SK-N-SH treated with all-trans-retinoic acid at 6 μM for 48 hours (cell line): ENCODE results near the gene DIP2B.
"Not testable (repeated sequence)": the region's sequence is repeated elsewhere in the genome, so short reads cannot be mapped to it uniquely, and the experiment has no call there.

Source experiments
- ATAC-seq: fragments of 200-7000 bp; cut with Tn5 transposase; 3 replicates; pipeline ENCODE4 v1.9.1; 2020; ENCODE audit warnings: mild to moderate bottlenecking, moderate library complexity
- ARNTL ChIP-seq: fragments of 450-650 bp; formaldehyde crosslinking; IDR thresholded peaks from 2 replicates; pipeline ENCODE4 v1.5.0; 2020; ENCODE audit warnings: low read depth, mild to moderate bottlenecking, moderate library complexity, borderline replicate concordance
- BACH2 ChIP-seq: fragments of 250-450 bp; sonication (Bioruptor Pico); IDR thresholded peaks from 2 replicates; pipeline ENCODE4 v1.9.0; 2021; ENCODE audit warnings: mild to moderate bottlenecking, borderline replicate concordance
- CSDC2 ChIP-seq: fragments of 250-450 bp; sonication (Bioruptor Pico); IDR thresholded peaks from 2 replicates; pipeline ENCODE4 v1.5.0; 2020; ENCODE audit warnings: mild to moderate bottlenecking, moderate library complexity
- ESRRG ChIP-seq: fragments of 250-450 bp; sonication (Bioruptor Pico); IDR thresholded peaks from 2 replicates; pipeline ENCODE4 v1.6.1; 2021; ENCODE audit warnings: mild to moderate bottlenecking
- GLIS3 ChIP-seq: fragments of 250-450 bp; sonication (Bioruptor Pico); IDR thresholded peaks from 2 replicates; pipeline ENCODE4 v1.5.0; 2020; ENCODE audit warnings: mild to moderate bottlenecking, moderate library complexity
- ISL1 ChIP-seq: fragments of 250-450 bp; sonication (Bioruptor Pico); IDR thresholded peaks from 2 replicates; pipeline ENCODE4 v2.1.2; 2022; ENCODE audit warnings: mild to moderate bottlenecking, moderate library complexity
- OSR1 ChIP-seq: fragments of 250-450 bp; sonication (Bioruptor Pico); IDR thresholded peaks from 2 replicates; pipeline ENCODE4 v1.8.0; 2022; ENCODE audit warnings: moderate library complexity, mild to moderate bottlenecking, inconsistent platforms
- PATZ1 ChIP-seq: fragments of 250-450 bp; sonication (Bioruptor Pico); IDR thresholded peaks from 2 replicates; pipeline ENCODE4 v1.8.0; 2020; ENCODE audit warnings: mild to moderate bottlenecking, moderate library complexity, borderline replicate concordance
- PPARA ChIP-seq: fragments of 250-450 bp; sonication (Bioruptor Pico); IDR thresholded peaks from 2 replicates; pipeline ENCODE4 v1.5.0; 2020; ENCODE audit warnings: mild to moderate bottlenecking, borderline replicate concordance
- RARB ChIP-seq: fragments of 250-450 bp; sonication (Bioruptor Pico); IDR thresholded peaks from 2 replicates; pipeline ENCODE4 v1.8.0; 2021; ENCODE audit warnings: mild to moderate bottlenecking, moderate library complexity
- SNAI2 ChIP-seq: fragments of 250-450 bp; sonication (Bioruptor Pico); IDR thresholded peaks from 2 replicates; pipeline ENCODE4 v1.5.0; 2020; ENCODE audit warnings: mild to moderate bottlenecking, moderate library complexity
- TCF4 ChIP-seq: fragments of 250-450 bp; sonication (Bioruptor Pico); IDR thresholded peaks from 2 replicates; pipeline ENCODE4 v1.8.0; 2021; ENCODE audit warnings: mild to moderate bottlenecking, moderate library complexity, borderline replicate concordance
- TOX ChIP-seq: fragments of 250-450 bp; sonication (Bioruptor Pico); IDR thresholded peaks from 2 replicates; pipeline ENCODE4 v1.8.0; 2021; ENCODE audit warnings: mild to moderate bottlenecking, moderate library complexity, borderline replicate concordance
- ZC3H10 ChIP-seq: fragments of 250-450 bp; sonication (Bioruptor Pico); IDR thresholded peaks from 2 replicates; pipeline ENCODE4 v1.5.1; 2021; ENCODE audit warnings: mild to moderate bottlenecking, moderate library complexity
- ZFP3 ChIP-seq: fragments of 250-450 bp; sonication (Bioruptor Pico); IDR thresholded peaks from 2 replicates; pipeline ENCODE4 v1.5.0; 2020; ENCODE audit warnings: mild to moderate bottlenecking, moderate library complexity
- ZFP30 ChIP-seq: fragments of 450-650 bp; formaldehyde crosslinking; IDR thresholded peaks from 2 replicates; pipeline ENCODE4 v1.5.0; 2022; ENCODE audit warnings: mild to moderate bottlenecking, moderate library complexity
- ZNF565 ChIP-seq: fragments of 450-650 bp; formaldehyde crosslinking; conservative IDR thresholded peaks from 2 replicates; pipeline ENCODE4 v1.5.0; 2020; ENCODE audit warnings: low read depth, mild to moderate bottlenecking, moderate library complexity
- ZNF8 ChIP-seq: fragments of 450-650 bp; formaldehyde crosslinking; IDR thresholded peaks from 2 replicates; pipeline ENCODE4 v1.5.0; 2020; ENCODE audit warnings: mild to moderate bottlenecking, moderate library complexity
- TF ChIP-seq, protein P1 (sequence below): fragments of 250-450 bp; sonication (Bioruptor Pico); IDR thresholded peaks from 2 replicates; pipeline ENCODE4 v1.5.1; 2021; ENCODE audit warnings: mild to moderate bottlenecking, moderate library complexity
- TF ChIP-seq, protein P2 (sequence below): fragments of 250-450 bp; sonication (Bioruptor Pico); IDR thresholded peaks from 2 replicates; pipeline ENCODE4 v1.5.0; 2020; ENCODE audit warnings: mild to moderate bottlenecking, moderate library complexity

The DIP2B gene

DNA sequence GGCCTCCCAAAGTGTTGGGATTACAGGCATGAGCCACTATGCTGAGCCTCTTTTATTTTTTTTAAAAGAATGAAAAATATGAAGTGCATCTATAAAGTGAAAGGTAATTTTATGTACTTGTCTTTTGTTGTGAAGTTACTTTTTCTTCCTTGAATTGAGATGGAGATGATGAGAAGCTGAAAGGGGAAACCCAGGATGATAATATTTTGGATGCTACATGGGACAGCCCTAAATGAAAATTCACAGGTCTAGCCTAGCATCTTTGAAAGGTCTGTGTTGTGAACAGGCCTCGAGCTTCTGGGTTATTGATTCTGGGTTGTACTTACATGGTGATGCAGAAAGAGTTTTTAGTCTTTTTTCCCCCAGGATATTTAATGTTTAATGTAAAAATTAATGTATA lies 14.6 kb downstream of the DIP2B start:
- TF ChIP-seq ZC3H10 (CRISPR knock-in tag) (no peak), CSDC2 (CRISPR knock-in tag) (no peak), ARNTL (CRISPR knock-in tag) (no peak)
- TF ChIP-seq, protein P1, sequence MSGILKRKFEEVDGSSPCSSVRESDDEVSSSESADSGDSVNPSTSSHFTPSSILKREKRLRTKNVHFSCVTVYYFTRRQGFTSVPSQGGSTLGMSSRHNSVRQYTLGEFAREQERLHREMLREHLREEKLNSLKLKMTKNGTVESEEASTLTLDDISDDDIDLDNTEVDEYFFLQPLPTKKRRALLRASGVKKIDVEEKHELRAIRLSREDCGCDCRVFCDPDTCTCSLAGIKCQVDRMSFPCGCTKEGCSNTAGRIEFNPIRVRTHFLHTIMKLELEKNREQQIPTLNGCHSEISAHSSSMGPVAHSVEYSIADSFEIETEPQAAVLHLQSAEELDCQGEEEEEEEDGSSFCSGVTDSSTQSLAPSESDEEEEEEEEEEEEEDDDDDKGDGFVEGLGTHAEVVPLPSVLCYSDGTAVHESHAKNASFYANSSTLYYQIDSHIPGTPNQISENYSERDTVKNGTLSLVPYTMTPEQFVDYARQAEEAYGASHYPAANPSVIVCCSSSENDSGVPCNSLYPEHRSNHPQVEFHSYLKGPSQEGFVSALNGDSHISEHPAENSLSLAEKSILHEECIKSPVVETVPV (CRISPR knock-in tag), result no peak
- ATAC-seq, result no peak

DNA sequence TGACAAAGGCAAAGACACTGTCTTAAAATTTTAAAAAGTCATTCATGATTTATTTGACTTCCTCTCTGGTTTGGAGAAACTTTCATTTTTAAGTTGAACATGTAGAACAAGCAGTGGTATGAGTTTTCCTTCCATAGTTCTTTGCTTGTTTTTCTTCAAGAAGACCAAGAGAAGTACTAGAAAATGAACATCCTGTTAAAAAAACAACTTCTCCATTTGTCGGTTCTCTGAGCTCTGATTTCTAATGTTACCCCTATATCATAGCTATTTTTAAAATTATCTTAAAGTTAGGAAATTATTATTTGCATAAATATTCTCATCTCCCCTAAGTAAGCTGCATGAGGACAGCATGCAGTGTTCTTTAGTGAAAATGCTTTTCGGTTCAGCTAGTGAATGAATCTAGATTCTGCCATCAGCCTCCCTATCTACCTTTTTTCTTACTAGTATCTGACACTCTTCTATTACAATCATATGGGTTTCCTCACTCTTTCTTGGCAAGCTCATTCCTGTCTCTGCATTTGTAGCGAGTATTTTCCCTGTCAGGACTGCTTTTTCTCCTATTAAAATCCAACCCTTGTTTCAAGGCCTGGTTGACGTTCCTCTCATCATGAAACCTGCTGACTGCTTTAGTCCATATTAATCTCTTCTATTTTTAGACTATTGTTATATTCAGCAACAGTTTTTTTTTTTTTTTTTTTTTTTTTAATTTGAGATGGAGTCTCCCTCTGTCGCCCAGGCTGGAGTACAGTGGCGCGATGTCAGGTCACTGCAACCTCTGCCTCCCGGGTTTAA lies 15.8 kb downstream of the DIP2B start:
- TF ChIP-seq ISL1 (CRISPR knock-in tag) (no peak), TCF4 (no peak), ARNTL (CRISPR knock-in tag) (no peak), ZFP3 (CRISPR knock-in tag) (no peak), SNAI2 (no peak), RARB (CRISPR knock-in tag) (no peak), BACH2 (CRISPR knock-in tag) (no peak), PATZ1 (CRISPR knock-in tag) (no peak), ZNF8 (no peak)
- no peak for ATAC-seq

DNA sequence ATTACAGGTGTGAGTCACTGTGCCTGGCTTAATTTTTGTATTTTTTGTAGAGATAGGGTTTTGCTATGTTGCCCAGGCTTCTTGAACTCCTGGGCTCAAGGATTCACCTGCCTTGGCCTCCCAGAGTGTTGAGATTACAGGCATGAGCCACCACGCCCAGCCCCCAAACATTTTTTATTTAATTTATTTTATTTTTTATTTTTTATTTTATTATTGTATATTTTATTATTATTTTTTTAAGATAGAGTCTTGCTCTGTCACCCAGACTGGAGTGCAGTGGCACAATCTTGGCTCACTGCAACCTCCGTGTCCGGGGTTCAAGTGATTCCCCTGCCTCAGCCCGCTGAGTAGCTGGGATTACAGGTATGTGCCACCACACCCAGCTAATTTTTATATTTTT lies 17.0 kb downstream of the DIP2B start:
- not testable (repeated sequence) for ATAC-seq

DNA sequence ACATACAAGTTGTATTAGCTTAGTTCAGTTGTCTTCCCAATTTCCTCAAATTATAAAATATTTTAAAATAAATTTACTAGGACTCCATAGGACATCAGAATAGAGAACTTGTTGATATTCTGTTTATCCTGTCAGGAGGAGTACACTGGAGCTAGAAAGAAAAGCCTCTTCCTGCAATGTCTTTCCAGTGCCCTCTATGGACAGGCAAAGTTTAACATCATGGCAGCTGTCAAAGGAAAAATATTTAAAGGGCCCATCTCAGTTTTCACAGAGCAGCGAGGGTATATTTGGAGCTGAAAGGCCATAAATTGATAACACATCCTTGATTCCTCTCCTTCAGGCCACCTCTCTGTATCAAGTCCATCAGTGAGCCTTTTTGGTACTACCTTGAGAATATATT lies 19.0 kb downstream of the DIP2B start:
- TF ChIP-seq ZC3H10 (CRISPR knock-in tag) (no peak), ARNTL (CRISPR knock-in tag) (no peak), BACH2 (CRISPR knock-in tag) (no peak), ZNF8 (no peak), ZNF565 (CRISPR knock-in tag) (no peak), ESRRG (CRISPR knock-in tag) (no peak), OSR1 (CRISPR knock-in tag) (no peak), GLIS3 (no peak), TCF4 (no peak), ZFP30 (CRISPR knock-in tag) (no peak), PPARA (CRISPR knock-in tag) (no peak), TOX (CRISPR knock-in tag) (no peak), SNAI2 (no peak), CSDC2 (CRISPR knock-in tag) (no peak), ISL1 (CRISPR knock-in tag) (no peak), ZFP3 (CRISPR knock-in tag) (no peak)
- TF ChIP-seq, protein P2, sequence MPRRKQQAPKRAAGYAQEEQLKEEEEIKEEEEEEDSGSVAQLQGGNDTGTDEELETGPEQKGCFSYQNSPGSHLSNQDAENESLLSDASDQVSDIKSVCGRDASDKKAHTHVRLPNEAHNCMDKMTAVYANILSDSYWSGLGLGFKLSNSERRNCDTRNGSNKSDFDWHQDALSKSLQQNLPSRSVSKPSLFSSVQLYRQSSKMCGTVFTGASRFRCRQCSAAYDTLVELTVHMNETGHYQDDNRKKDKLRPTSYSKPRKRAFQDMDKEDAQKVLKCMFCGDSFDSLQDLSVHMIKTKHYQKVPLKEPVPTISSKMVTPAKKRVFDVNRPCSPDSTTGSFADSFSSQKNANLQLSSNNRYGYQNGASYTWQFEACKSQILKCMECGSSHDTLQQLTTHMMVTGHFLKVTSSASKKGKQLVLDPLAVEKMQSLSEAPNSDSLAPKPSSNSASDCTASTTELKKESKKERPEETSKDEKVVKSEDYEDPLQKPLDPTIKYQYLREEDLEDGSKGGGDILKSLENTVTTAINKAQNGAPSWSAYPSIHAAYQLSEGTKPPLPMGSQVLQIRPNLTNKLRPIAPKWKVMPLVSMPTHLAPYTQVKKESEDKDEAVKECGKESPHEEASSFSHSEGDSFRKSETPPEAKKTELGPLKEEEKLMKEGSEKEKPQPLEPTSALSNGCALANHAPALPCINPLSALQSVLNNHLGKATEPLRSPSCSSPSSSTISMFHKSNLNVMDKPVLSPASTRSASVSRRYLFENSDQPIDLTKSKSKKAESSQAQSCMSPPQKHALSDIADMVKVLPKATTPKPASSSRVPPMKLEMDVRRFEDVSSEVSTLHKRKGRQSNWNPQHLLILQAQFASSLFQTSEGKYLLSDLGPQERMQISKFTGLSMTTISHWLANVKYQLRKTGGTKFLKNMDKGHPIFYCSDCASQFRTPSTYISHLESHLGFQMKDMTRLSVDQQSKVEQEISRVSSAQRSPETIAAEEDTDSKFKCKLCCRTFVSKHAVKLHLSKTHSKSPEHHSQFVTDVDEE, result no peak
- TF ChIP-seq, protein P1 (CRISPR knock-in tag), result no peak
- no peak for ATAC-seq
